ENCODE data around the gene FLG.
"Not testable (repeated sequence)": the region's sequence is repeated elsewhere in the genome, so short reads cannot be mapped to it uniquely, and the experiment has no call there.

The FLG gene

GRCh38 chr1:152313319-152313801 is 11.7 kb downstream of the FLG start:
- no peaks in the 10 kb centered on the region for H3K27me3 ChIP-seq (ENCODE audit: insufficient read depth, low read length, poor library complexity)
- H3K9ac ChIP-seq (ENCODE audit: low read depth, low read length), result no peak overlapping the region
- no peak for TF ChIP-seq CTCF (IDR thresholded peaks at IDR 0.05; ENCODE audit: borderline replicate concordance, extremely low read depth, low read length, poor library complexity, severe bottlenecking)
- no peak for TF ChIP-seq EZH2 (IDR thresholded peaks at IDR 0.05; ENCODE audit: borderline replicate concordance, low read depth, low read length, severe bottlenecking)
- H3K4me2 ChIP-seq (ENCODE audit: insufficient read depth, low read length), result no peak overlapping the region
- no peak overlapping the region for H3K4me3 ChIP-seq (ENCODE audit: low read depth in 1 of 2, low read length in 2 of 2)
- H2AFZ ChIP-seq (ENCODE audit: low read depth, low read length), result no peak overlapping the region
- no peaks in the 10 kb centered on the region for H3K9me3 ChIP-seq (ENCODE audit: insufficient read depth, low read length, severe bottlenecking)
- H3K4me1 ChIP-seq (ENCODE audit: insufficient read depth, low read length), result no peaks in the 10 kb centered on the region
- ATAC-seq (ENCODE audit: insufficient read depth, low read depth), result no peak
- H4K20me1 ChIP-seq (ENCODE audit: insufficient read depth, low read length), result no peaks in the 10 kb centered on the region
- no peak overlapping the region for H3K27ac ChIP-seq (ENCODE audit: low read length)
- no peak for DNase-seq
- no peaks in the 10 kb centered on the region for H3K79me2 ChIP-seq (ENCODE audit: insufficient read depth, low read length)
- H3K36me3 ChIP-seq (ENCODE audit: insufficient read depth, low read length), result no peaks in the 10 kb centered on the region

DNA sequence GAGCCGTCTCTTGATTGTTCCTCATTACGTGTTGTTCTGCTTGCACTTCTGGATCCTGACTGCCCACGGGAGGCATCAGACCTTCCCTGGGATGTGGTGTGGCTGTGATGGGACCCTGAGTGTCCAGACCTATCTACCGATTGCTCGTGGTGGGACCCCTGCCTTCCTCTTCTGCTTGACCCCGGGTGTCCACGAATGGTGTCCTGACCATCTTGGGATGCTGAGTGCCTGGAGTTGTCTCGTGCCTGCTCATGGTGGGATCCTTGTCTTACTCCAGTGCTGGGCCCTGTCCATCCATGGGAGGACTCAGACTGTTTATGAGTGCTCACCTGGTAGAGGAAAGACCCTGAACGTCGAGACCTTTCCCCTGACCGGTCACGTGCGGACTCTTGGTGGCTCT is 12.9 kb downstream of the FLG start:
- not testable (repeated sequence) for H3K4me1 ChIP-seq (ENCODE audit: insufficient read depth, low read length); H3K27ac ChIP-seq (ENCODE audit: low read length); H3K79me2 ChIP-seq (ENCODE audit: insufficient read depth, low read length); DNase-seq; ATAC-seq (ENCODE audit: insufficient read depth, low read depth); H3K36me3 ChIP-seq (ENCODE audit: insufficient read depth, low read length); H3K4me3 ChIP-seq (ENCODE audit: low read depth in 1 of 2, low read length in 2 of 2); H4K20me1 ChIP-seq (ENCODE audit: insufficient read depth, low read length); H3K4me2 ChIP-seq (ENCODE audit: insufficient read depth, low read length); H3K9ac ChIP-seq (ENCODE audit: low read depth, low read length); H3K9me3 ChIP-seq (ENCODE audit: insufficient read depth, low read length, severe bottlenecking); H3K27me3 ChIP-seq (ENCODE audit: insufficient read depth, low read length, poor library complexity); H2AFZ ChIP-seq (ENCODE audit: low read depth, low read length)

DNA sequence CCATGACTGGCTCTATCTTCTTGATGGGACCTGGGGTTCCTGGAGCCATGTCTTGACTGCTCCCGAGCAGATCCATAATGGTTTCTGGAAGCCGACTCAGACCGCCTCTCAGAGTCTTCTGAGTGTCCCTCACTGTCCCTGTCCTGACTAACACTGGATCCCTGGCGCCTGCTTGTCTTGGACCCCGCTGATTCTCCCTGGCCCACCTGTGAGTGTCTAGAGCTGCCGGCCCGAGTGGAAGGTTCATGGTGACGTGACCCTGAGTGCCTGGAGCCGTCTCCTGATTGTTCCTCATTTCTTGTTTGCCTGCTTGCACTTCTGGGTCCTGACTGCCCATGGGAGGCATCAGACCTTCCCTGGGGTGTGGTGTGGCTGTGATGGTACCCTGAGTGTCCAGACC is 15.1 kb downstream of the FLG start:
- TF ChIP-seq CTCF (IDR thresholded peaks at IDR 0.05; ENCODE audit: borderline replicate concordance, extremely low read depth, low read length, poor library complexity, severe bottlenecking) (no peak), EZH2 (IDR thresholded peaks at IDR 0.05; ENCODE audit: borderline replicate concordance, low read depth, low read length, severe bottlenecking) (no peak)
- no peak overlapping the region for H3K4me3 ChIP-seq (ENCODE audit: low read depth in 1 of 2, low read length in 2 of 2)
- no peaks in the 10 kb centered on the region for H3K9me3 ChIP-seq (ENCODE audit: insufficient read depth, low read length, severe bottlenecking)
- no peaks in the 10 kb centered on the region for H3K27me3 ChIP-seq (ENCODE audit: insufficient read depth, low read length, poor library complexity)
- no peak overlapping the region for H3K4me2 ChIP-seq (ENCODE audit: insufficient read depth, low read length)
- no peak overlapping the region for H3K9ac ChIP-seq (ENCODE audit: low read depth, low read length)
- H4K20me1 ChIP-seq (ENCODE audit: insufficient read depth, low read length), result no peaks in the 10 kb centered on the region
- no peaks in the 10 kb centered on the region for H3K79me2 ChIP-seq (ENCODE audit: insufficient read depth, low read length)
- no peak overlapping the region for H2AFZ ChIP-seq (ENCODE audit: low read depth, low read length)
- no peaks in the 10 kb centered on the region for H3K36me3 ChIP-seq (ENCODE audit: insufficient read depth, low read length)
- no peak for DNase-seq
- ATAC-seq (ENCODE audit: insufficient read depth, low read depth), result no peak
- no peak overlapping the region for H3K27ac ChIP-seq (ENCODE audit: low read length)
- H3K4me1 ChIP-seq (ENCODE audit: insufficient read depth, low read length), result no peaks in the 10 kb centered on the region

- H3K4me3 ChIP-seq (ENCODE audit: low read depth in 1 of 2, low read length in 2 of 2); ATAC-seq (ENCODE audit: insufficient read depth, low read depth); H3K9ac ChIP-seq (ENCODE audit: low read depth, low read length); H2AFZ ChIP-seq (ENCODE audit: low read depth, low read length); H4K20me1 ChIP-seq (ENCODE audit: insufficient read depth, low read length); H3K36me3 ChIP-seq (ENCODE audit: insufficient read depth, low read length); H3K27me3 ChIP-seq (ENCODE audit: insufficient read depth, low read length, poor library complexity); H3K9me3 ChIP-seq (ENCODE audit: insufficient read depth, low read length, severe bottlenecking); DNase-seq; H3K79me2 ChIP-seq (ENCODE audit: insufficient read depth, low read length); H3K4me1 ChIP-seq (ENCODE audit: insufficient read depth, low read length); H3K27ac ChIP-seq (ENCODE audit: low read length); H3K4me2 ChIP-seq (ENCODE audit: insufficient read depth, low read length): not testable (repeated sequence)
These were observed 15.6 kb downstream of the FLG start for GRCh38 chr1:152309320-152309901.

- not testable (repeated sequence) for H3K79me2 ChIP-seq (ENCODE audit: insufficient read depth, low read length); H2AFZ ChIP-seq (ENCODE audit: low read depth, low read length); H3K4me2 ChIP-seq (ENCODE audit: insufficient read depth, low read length); DNase-seq; H4K20me1 ChIP-seq (ENCODE audit: insufficient read depth, low read length); H3K4me1 ChIP-seq (ENCODE audit: insufficient read depth, low read length); H3K9ac ChIP-seq (ENCODE audit: low read depth, low read length); H3K4me3 ChIP-seq (ENCODE audit: low read depth in 1 of 2, low read length in 2 of 2); H3K36me3 ChIP-seq (ENCODE audit: insufficient read depth, low read length); H3K9me3 ChIP-seq (ENCODE audit: insufficient read depth, low read length, severe bottlenecking); ATAC-seq (ENCODE audit: insufficient read depth, low read depth); H3K27ac ChIP-seq (ENCODE audit: low read length); H3K27me3 ChIP-seq (ENCODE audit: insufficient read depth, low read length, poor library complexity)
These were observed 16.3 kb downstream of the FLG start for GRCh38 chr1:152308758-152309157.

DNA sequence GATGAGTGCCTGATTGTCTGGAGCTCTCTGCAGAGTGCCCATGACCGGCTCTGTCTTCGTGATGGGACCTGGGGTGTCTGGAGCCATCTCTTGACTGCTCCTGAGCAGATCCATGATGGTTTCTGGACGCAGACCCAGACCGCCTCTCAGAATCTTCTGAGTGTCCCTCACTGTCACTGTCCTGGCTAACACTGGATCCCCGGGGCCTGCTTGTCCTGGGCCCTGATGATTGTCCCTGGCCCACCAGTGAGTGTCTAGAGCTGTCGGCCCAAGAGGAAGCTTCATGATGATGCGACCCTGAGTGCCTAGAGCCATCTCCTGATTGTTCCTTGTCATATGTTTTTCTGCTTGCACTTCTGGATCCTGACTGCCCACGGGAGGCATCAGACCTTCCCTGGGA is 17.1 kb downstream of the FLG start:
- H3K79me2 ChIP-seq (ENCODE audit: insufficient read depth, low read length); H3K9ac ChIP-seq (ENCODE audit: low read depth, low read length); H3K4me3 ChIP-seq (ENCODE audit: low read depth in 1 of 2, low read length in 2 of 2); H3K27me3 ChIP-seq (ENCODE audit: insufficient read depth, low read length, poor library complexity); H4K20me1 ChIP-seq (ENCODE audit: insufficient read depth, low read length); H3K9me3 ChIP-seq (ENCODE audit: insufficient read depth, low read length, severe bottlenecking); ATAC-seq (ENCODE audit: insufficient read depth, low read depth); H3K27ac ChIP-seq (ENCODE audit: low read length); H3K36me3 ChIP-seq (ENCODE audit: insufficient read depth, low read length); H3K4me2 ChIP-seq (ENCODE audit: insufficient read depth, low read length); H2AFZ ChIP-seq (ENCODE audit: low read depth, low read length); H3K4me1 ChIP-seq (ENCODE audit: insufficient read depth, low read length); DNase-seq: not testable (repeated sequence)

GRCh38 chr1:152306123-152306522 is 18.9 kb downstream of the FLG start:
- not testable (repeated sequence) for H3K9me3 ChIP-seq (ENCODE audit: insufficient read depth, low read length, severe bottlenecking); ATAC-seq (ENCODE audit: insufficient read depth, low read depth); H3K9ac ChIP-seq (ENCODE audit: low read depth, low read length); H3K27me3 ChIP-seq (ENCODE audit: insufficient read depth, low read length, poor library complexity); H3K79me2 ChIP-seq (ENCODE audit: insufficient read depth, low read length); H4K20me1 ChIP-seq (ENCODE audit: insufficient read depth, low read length); H3K4me3 ChIP-seq (ENCODE audit: low read depth in 1 of 2, low read length in 2 of 2); H3K4me2 ChIP-seq (ENCODE audit: insufficient read depth, low read length); H3K4me1 ChIP-seq (ENCODE audit: insufficient read depth, low read length); H3K27ac ChIP-seq (ENCODE audit: low read length); H2AFZ ChIP-seq (ENCODE audit: low read depth, low read length); H3K36me3 ChIP-seq (ENCODE audit: insufficient read depth, low read length); DNase-seq

Data from DND-41 (cell line).